Measurements from ENCODE around the gene TMEM132C. TPM values are rescaled to one million over a fixed set of nuclear protein-coding genes. Genes with fewer than 3 reads are reported as not detected.

Gene TMEM132C
- total RNA-seq, 1 experiment from 2014 or later, result not detected

- TF ChIP-seq ZNF532 (CRISPR knock-in tag; IDR thresholded peaks at IDR 0.05; ENCODE audit: borderline replicate concordance), result no peak
- no peak for TF ChIP-seq ZSCAN18 (CRISPR knock-in tag; IDR thresholded peaks at IDR 0.05)
- TF ChIP-seq E2F1 (CRISPR knock-in tag; IDR thresholded peaks at IDR 0.05), result no peak
- TF ChIP-seq GABPB1 (CRISPR knock-in tag; IDR thresholded peaks at IDR 0.05), result no peak
Measured at GRCh38 chr12:128661226-128661569, 394.2 kb downstream of the TMEM132C start (continued).

GRCh38 chr12:128662101-128662500, 395.1 kb downstream of the TMEM132C start:
- no peaks in the 10 kb centered on the region for H3K4me1 Mint-ChIP-seq
- POLR2A ChIA-PET, result no interaction called here
- H3K27ac Mint-ChIP-seq, result no peak overlapping the region
- H3K9me3 Mint-ChIP-seq, result peaks cover 64% of the 10 kb centered on the region
- no peak for TF ChIP-seq NFATC4 (CRISPR knock-in tag; IDR thresholded peaks at IDR 0.05)
- no peak for TF ChIP-seq FOXP4 (CRISPR knock-in tag; IDR thresholded peaks at IDR 0.05)
- TF ChIP-seq TEAD1 (CRISPR knock-in tag; IDR thresholded peaks at IDR 0.05), result no peak
- TF ChIP-seq RELA (CRISPR knock-in tag; IDR thresholded peaks at IDR 0.05; ENCODE audit: borderline replicate concordance), result no peak
- no peak for TF ChIP-seq ELF4 (CRISPR knock-in tag; IDR thresholded peaks at IDR 0.05; ENCODE audit: low read depth)
- no peak for TF ChIP-seq HMGXB4 (CRISPR knock-in tag; IDR thresholded peaks at IDR 0.05)
- no peak for TF ChIP-seq ZNF416 (CRISPR knock-in tag; IDR thresholded peaks at IDR 0.05)
- no peak for TF ChIP-seq CDX4 (CRISPR knock-in tag; IDR thresholded peaks at IDR 0.05; ENCODE audit: borderline replicate concordance)
- no peak for TF ChIP-seq NR3C1 (CRISPR knock-in tag; conservative IDR thresholded peaks at IDR 0.05; ENCODE audit: low read depth)
- no peak for TF ChIP-seq TCF7 (CRISPR knock-in tag; IDR thresholded peaks at IDR 0.05; ENCODE audit: low read depth)
- TF ChIP-seq FOXP1 (CRISPR knock-in tag; IDR thresholded peaks at IDR 0.05; ENCODE audit: borderline replicate concordance), result no peak
- TF ChIP-seq HMGA2 (CRISPR knock-in tag; IDR thresholded peaks at IDR 0.05), result no peak
- no peak for TF ChIP-seq SP1 (CRISPR knock-in tag; conservative IDR thresholded peaks at IDR 0.05)
- no peak for TF ChIP-seq ZNF263 (CRISPR knock-in tag; IDR thresholded peaks at IDR 0.05; ENCODE audit: low read depth)
- no peak for TF ChIP-seq MAX (CRISPR knock-in tag; IDR thresholded peaks at IDR 0.05)
- no peak for TF ChIP-seq CBFB (CRISPR knock-in tag; IDR thresholded peaks at IDR 0.05; ENCODE audit: low read depth)
- no peak for TF ChIP-seq ZNF396 (CRISPR knock-in tag; IDR thresholded peaks at IDR 0.05; ENCODE audit: borderline replicate concordance)
- TF ChIP-seq ZNF425 (CRISPR knock-in tag; conservative IDR thresholded peaks at IDR 0.05), result no peak
- TF ChIP-seq JAZF1 (CRISPR knock-in tag; IDR thresholded peaks at IDR 0.05), result no peak
- peaks cover 61% of the 10 kb centered on the region for H3K36me3 Mint-ChIP-seq
- no peak for ATAC-seq
- H3K27me3 Mint-ChIP-seq (ENCODE audit: low read depth), result peaks cover 14% of the 10 kb centered on the region; the same call in 1 of the 2 replicates
- no peak overlapping the region for H3K4me3 Mint-ChIP-seq
- DNase-seq (ENCODE audit: low spot score), result no peak
- CTCF ChIA-PET, result no interaction called here

All from WTC11 (cell line).